ENCODE results near the gene THAP7. TPM values are rescaled to one million over a fixed set of nuclear protein-coding genes. Genes with fewer than 3 reads are reported as not detected.

THAP7 gene
- total and polyA plus RNA-seq, 2 donors (not counting 3 experiments of a cell fraction or from before 2014, with no cell fraction given), result 13.5 to 24.4 TPM

GRCh38 chr22:20988573-20989322 lies 13.2 kb downstream of the THAP7 start:
- no peaks in the 10 kb centered on the region for H4K20me1 ChIP-seq (replicated peaks; ENCODE audit: control insufficient read depth, extremely low read depth, insufficient read depth, low read length)
- no peak overlapping the region for H3K9ac ChIP-seq (replicated peaks; ENCODE audit: extremely low read depth, insufficient read depth, low read length)
- POLR2A ChIA-PET, result no interaction called here
- no peaks in the 10 kb centered on the region for H3K9me1 ChIP-seq (replicated peaks; ENCODE audit: control insufficient read depth, extremely low read depth, insufficient read depth, low read length)
- no peak overlapping the region for H2AFZ ChIP-seq (ENCODE audit: low read depth, low read length)
- peaks cover 3 to 37% of the 10 kb centered on the region in 2 experiments for H3K36me3 ChIP-seq (ENCODE audit: control insufficient read depth in 2 of 2, extremely low read depth in 1 of 2, insufficient read depth in 2 of 2, low read length in 2 of 2)
- no peaks in the 10 kb centered on the region for H3K27me3 ChIP-seq (ENCODE audit: control insufficient read depth in 2 of 2, insufficient read depth in 2 of 2, low read length in 2 of 2)
- DNase-seq (ENCODE audit: low read depth, low spot score) (no peak), FAIRE-seq (no peak)
- BruUV-seq (replicated peaks), result no TSS peak
- CTCF ChIA-PET, result no interaction called here
- no peaks in the 10 kb centered on the region for H3K4me1 ChIP-seq (ENCODE audit: control insufficient read depth, extremely low read depth, insufficient read depth, low read length)
- intact Hi-C loops (cut with micrococcal nuclease), result no loop called here
- H3K4me3 ChIP-seq (replicated peaks in 1 of 3; ENCODE audit: insufficient read depth in 1 of 3, low read depth in 1 of 3, low read length in 3 of 3), result no peak overlapping the region
- H3K9me3 ChIP-seq (replicated peaks; ENCODE audit: control insufficient read depth, insufficient read depth, low read length), result no peaks in the 10 kb centered on the region
- H3K79me2 ChIP-seq (ENCODE audit: control insufficient read depth, insufficient read depth, low read length), result peaks cover 2% of the 10 kb centered on the region
- TF ChIP-seq EZH2 (IDR thresholded peaks at IDR 0.05; ENCODE audit: borderline replicate concordance, low read depth, low read length, severe bottlenecking) (no peak), GATA2 (IDR thresholded peaks at IDR 0.05; ENCODE audit: insufficient read depth, insufficient read length, low read depth, low read length) (no peak), MAX (IDR thresholded peaks at IDR 0.05; ENCODE audit: insufficient read depth, insufficient read length) (no peak), JUN (IDR thresholded peaks at IDR 0.05; ENCODE audit: borderline replicate concordance, insufficient read depth, insufficient read length, low read depth) (no peak), FOS (IDR thresholded peaks at IDR 0.05; ENCODE audit: borderline replicate concordance, insufficient read depth, low read length) (no peak), MYC (IDR thresholded peaks at IDR 0.05; ENCODE audit: low read depth, low read length) (no peak), CTCF (IDR thresholded peaks at IDR 0.05; ENCODE audit: extremely low read depth in 1 of 2, insufficient read depth in 1 of 2, low read depth in 1 of 2, low read length in 2 of 2) (no peak), POLR2AphosphoS5 (IDR thresholded peaks at IDR 0.05; ENCODE audit: insufficient read depth, low read depth, low read length) (no peak), POLR2A (IDR thresholded peaks at IDR 0.05; ENCODE audit: low read depth, low read length) (no peak)
- H3K4me2 ChIP-seq (ENCODE audit: insufficient read depth, low read length), result no peak overlapping the region
- dilution Hi-C loops (cut with MboI; ENCODE audit: extremely low pct_ligation_motif_present, low sequenced_read_pairs), result no loop called here
- no peak overlapping the region for H3K27ac ChIP-seq (ENCODE audit: insufficient read depth, low read depth, low read length)

All from endothelial cell of umbilical vein (primary cell).